Fibroblast of the conjunctiva (primary cell): Measurements from ENCODE around the gene FOCAD.
A peak's percentile ranks its signal among the peaks of the same experiment; 100 is the strongest.
"Not testable (repeated sequence)": the region's sequence is repeated elsewhere in the genome, so short reads cannot be mapped to it uniquely, and the experiment has no call there.

Source experiments
- DNase-seq: peaks from one replicate; pipeline ENCODE4 v3.0.0-alpha.2; 2010; ENCODE audit warnings: low read depth

Gene FOCAD

GRCh38 chr9:20884985-20885593 lies 201.0 kb downstream of the FOCAD start:
- DNase-seq = peak; percentile 37

GRCh38 chr9:20898885-20899554 lies 215.0 kb downstream of the FOCAD start:
- no peak for DNase-seq

- DNase-seq = no peak
These were observed 219.2 kb downstream of the FOCAD start for GRCh38 chr9:20903212-20903611.

GRCh38 chr9:20904995-20905394 lies 220.9 kb downstream of the FOCAD start:
- no peak for DNase-seq

- peak; percentile 3 for DNase-seq
These were observed 222.3 kb downstream of the FOCAD start for GRCh38 chr9:20906326-20906725.

GRCh38 chr9:20908461-20908860 lies 224.4 kb downstream of the FOCAD start:
- no peak for DNase-seq

GRCh38 chr9:20914556-20914955 lies 230.5 kb downstream of the FOCAD start:
- DNase-seq = no peak

- DNase-seq = no peak
These were observed 237.3 kb downstream of the FOCAD start for GRCh38 chr9:20921362-20921761.

GRCh38 chr9:20925256-20926045 lies 241.4 kb downstream of the FOCAD start:
- DNase-seq = no peak

GRCh38 chr9:20929276-20929675 lies 245.2 kb downstream of the FOCAD start:
- no peak for DNase-seq

GRCh38 chr9:20930836-20931235 lies 246.8 kb downstream of the FOCAD start:
- no peak for DNase-seq

GRCh38 chr9:20940447-20941173 lies 256.6 kb downstream of the FOCAD start:
- no peak for DNase-seq

- peak; percentile 57 for DNase-seq
These were observed 257.2 kb downstream of the FOCAD start for GRCh38 chr9:20941174-20941690.

- no peak for DNase-seq
These were observed 260.4 kb downstream of the FOCAD start for GRCh38 chr9:20944507-20944906.

GRCh38 chr9:20945269-20945668 lies 261.2 kb downstream of the FOCAD start:
- no peak for DNase-seq

GRCh38 chr9:20945856-20946255 lies 261.8 kb downstream of the FOCAD start:
- DNase-seq = no peak

GRCh38 chr9:20948703-20949102 lies 264.6 kb downstream of the FOCAD start:
- no peak for DNase-seq

GRCh38 chr9:20950707-20951106 lies 266.6 kb downstream of the FOCAD start:
- DNase-seq = no peak

- DNase-seq = peak; percentile 4
These were observed 278.6 kb downstream of the FOCAD start for GRCh38 chr9:20962536-20963225.

GRCh38 chr9:20972684-20973083 lies 288.6 kb downstream of the FOCAD start:
- no peak for DNase-seq

GRCh38 chr9:20973246-20973947 lies 289.3 kb downstream of the FOCAD start:
- not testable (repeated sequence) for DNase-seq
